LNCaP clone FGC (cell line): ENCODE results near the gene TMEM116.
A peak's percentile ranks its signal among the peaks of the same experiment; 100 is the strongest.
"Not testable (repeated sequence)": the region's sequence is repeated elsewhere in the genome, so short reads cannot be mapped to it uniquely, and the experiment has no call there.

Source experiments
- DNase-seq: peaks from one replicate; pipeline ENCODE4 v3.0.0-alpha.2; 2011; ENCODE audit warnings: low read depth
- H3K4me3 ChIP-seq: 2 replicates; pipeline ENCODE4 v1.5.1; 2011; ENCODE audit warnings: mild to moderate bottlenecking, low read depth, low read length, control low read depth
- TF ChIP-seq, protein P1 (sequence below): IDR thresholded peaks from 2 replicates; pipeline ENCODE4 v1.5.1; 2012; ENCODE audit warnings: mild to moderate bottlenecking; ENCODE audit not compliant: control insufficient read depth, insufficient read depth; ENCODE audit errors: extremely low read depth

The TMEM116 gene

DNA sequence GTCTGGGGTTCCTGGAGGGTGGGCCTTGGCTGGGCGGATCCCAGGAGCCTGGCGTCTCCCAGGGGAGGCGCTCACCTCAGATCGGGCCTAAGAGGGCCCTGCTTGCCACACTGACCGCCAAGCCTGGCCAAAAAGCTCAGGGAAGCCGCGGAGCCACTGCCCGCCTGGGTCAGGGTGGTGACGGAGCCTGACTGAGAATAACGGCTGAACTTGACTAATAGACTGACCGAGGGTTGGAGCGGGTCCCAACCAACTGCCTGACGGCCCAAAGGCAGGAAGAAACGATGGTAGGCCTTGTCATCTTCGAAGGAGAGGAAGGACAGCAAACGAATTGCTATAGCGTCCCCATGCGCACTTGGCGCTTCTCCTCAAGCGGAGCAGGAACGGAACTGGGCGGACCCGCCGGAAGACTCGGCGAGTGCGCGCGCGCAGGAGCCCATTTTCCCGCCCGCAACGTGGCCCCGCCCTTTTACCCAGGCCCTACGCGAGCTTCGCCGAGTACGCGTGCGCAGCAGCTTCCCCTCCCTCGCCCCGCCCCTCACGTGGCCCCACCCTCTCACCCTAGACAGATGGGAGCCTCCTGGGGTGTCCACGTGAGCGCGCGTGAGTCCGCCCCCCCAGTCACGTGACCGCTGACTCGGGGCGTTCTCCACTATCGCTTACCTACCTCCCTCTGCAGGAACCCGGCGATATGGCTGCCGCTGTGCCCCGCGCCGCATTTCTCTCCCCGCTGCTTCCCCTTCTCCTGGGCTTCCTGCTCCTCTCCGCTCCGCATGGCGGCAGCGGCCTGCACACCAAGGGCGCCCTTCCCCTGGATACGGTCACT is at the start of gene TMEM116, which contains the start of gene ERP29:
TMEM116 (minus strand) TSS at position 391 of the 826 bp plus-strand sequence. CDS start 7,895 bp downstream, outside the sequence.
ERP29 (plus strand) TSS at position 652 of the 826 bp plus-strand sequence; CDS start at position 692, 40 bp downstream.
- peak; percentile 94 for DNase-seq

DNA sequence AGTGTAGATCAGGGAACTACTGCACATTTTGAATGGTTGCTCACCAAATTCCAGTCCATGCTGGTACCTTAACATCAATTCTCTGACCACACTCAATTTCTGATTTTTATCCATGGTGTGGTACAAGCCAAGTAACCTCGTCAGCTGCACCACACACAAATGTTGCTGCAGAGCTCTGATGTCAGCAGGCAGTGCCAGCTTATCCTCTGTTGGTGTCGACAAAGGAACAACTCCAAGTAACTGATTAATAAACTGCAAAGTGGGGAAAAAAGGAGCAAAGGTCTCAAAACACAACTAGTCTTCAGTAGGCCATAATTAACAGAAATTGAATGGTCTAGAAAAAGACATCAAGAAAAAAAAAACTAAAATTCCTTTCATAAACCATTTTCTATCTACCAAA is 48.2 kb upstream of the TMEM116 start:
- TF ChIP-seq, protein P1, sequence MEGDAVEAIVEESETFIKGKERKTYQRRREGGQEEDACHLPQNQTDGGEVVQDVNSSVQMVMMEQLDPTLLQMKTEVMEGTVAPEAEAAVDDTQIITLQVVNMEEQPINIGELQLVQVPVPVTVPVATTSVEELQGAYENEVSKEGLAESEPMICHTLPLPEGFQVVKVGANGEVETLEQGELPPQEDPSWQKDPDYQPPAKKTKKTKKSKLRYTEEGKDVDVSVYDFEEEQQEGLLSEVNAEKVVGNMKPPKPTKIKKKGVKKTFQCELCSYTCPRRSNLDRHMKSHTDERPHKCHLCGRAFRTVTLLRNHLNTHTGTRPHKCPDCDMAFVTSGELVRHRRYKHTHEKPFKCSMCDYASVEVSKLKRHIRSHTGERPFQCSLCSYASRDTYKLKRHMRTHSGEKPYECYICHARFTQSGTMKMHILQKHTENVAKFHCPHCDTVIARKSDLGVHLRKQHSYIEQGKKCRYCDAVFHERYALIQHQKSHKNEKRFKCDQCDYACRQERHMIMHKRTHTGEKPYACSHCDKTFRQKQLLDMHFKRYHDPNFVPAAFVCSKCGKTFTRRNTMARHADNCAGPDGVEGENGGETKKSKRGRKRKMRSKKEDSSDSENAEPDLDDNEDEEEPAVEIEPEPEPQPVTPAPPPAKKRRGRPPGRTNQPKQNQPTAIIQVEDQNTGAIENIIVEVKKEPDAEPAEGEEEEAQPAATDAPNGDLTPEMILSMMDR: no peak
- no peak for DNase-seq
- H3K4me3 ChIP-seq: no peak overlapping the region

More for the DNA sequence above, at the start of gene TMEM116, which contains the start of gene ERP29:
- TF ChIP-seq, protein P1: peak; percentile 31
- peak within 1 kb of the TSS; percentile 79 for H3K4me3 ChIP-seq

DNA sequence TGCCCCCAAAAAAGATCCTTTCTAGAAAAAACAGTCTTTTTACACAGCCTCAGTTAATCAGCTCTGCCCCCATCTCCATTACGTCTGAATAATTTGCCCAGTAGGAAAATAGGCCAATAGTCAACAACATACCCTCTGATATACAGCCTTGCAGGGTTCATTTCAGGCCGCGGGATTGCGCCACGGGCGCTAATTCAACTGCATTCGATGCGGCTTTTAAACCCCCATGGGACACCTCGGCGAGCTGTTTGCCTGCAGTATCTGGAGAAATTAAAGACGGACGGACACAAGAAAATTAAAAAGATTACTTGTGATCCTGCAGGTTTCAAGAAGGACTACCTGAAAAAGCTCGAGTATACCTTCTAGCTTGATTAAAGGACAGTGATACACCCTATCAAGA is 36.4 kb upstream of the TMEM116 start:
- H3K4me3 ChIP-seq: no peak overlapping the region
- TF ChIP-seq, protein P1: no peak
- no peak for DNase-seq

DNA sequence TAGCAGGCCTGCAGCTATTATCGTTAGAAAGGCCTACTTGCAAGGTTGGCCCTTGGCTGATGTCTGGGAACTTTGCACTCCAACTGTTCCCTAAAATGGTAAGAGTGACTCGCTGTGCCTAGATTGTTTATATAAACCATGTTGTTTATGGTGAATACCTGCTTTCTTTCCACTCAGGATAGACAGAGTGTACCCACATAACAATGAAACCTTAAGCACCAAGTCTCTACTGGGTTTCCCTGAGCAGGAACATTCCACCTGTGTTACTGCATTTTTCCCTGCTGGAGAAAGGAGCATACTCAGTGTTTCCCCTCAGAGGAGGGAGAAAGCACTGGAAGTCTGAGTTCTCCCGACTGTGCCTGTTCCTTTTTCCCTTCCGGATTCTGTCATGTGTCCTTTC is 33.0 kb upstream of the TMEM116 start:
- TF ChIP-seq, protein P1: no peak
- no peak for DNase-seq
- no peak overlapping the region for H3K4me3 ChIP-seq

DNA sequence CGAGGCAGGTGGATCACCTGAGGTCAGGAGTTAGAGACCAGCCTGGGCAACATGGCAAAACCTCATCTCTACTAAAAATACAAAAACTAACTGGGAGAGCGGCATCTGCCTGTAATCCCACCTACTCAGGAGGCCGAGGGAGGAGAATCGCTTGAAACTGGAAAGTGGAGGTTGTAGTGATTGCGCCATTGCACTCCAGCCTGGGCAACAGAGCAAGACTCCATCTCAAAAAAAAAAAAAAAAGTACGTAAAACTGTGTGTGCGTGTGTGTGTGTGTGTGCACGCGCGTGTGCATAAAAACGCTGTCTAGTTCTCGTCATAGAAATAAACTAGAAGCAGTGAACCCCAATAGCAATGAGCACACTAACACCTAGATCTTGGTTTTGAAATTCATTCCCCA is 23.6 kb upstream of the TMEM116 start:
- H3K4me3 ChIP-seq, DNase-seq: not testable (repeated sequence)

DNA sequence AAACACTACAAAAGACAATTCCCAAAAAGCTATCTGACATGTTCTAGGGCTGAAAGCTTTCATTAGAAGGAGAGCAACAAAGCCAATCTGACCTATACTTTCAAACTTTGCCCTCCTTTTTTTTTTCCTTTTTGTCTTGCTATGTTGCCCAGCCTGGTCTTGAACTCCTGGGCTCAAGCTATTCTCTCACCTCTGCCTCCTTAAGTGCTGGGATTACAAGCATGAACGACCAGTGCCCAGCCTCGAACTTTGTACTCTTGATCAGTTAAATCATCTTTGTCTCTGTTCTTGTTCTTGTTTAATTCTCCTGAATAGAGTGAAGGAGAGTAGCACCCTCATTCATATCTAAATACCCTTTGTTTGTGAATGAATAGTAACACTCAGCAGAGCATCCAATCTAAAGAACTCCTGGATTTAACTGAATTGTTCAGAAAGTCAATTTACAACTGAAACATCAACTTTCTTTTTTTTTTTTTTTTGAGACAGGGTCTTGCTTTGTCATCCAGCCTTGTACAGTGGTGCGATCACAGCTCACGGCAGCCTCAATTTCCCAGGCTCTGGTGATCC is 22.3 kb upstream of the TMEM116 start:
- TF ChIP-seq, protein P1: no peak
- DNase-seq: no peak

DNA sequence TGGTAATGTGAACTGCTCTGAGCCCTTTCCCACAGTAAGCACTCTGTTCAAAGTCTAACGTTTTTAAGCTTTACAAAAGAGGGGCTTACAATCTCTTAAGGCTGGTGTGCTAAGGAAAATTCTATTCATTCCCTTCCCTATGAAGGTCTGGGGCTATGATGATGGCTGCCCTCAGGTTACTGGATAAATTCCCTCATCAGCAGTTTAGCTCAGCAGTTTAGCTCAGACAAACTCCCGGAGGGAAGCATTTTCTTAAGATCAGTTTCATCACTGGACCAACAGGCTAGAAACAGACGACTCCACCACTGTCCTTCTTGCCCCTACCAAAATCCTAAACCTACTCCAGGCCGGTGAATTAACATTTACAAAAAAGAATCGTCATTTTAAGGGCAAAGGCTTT is 19.3 kb upstream of the TMEM116 start:
- TF ChIP-seq, protein P1: no peak
- DNase-seq: no peak
- no peak overlapping the region for H3K4me3 ChIP-seq

More for the DNA sequence above, 22.3 kb upstream of the TMEM116 start:
- H3K4me3 ChIP-seq: no peak overlapping the region
